Measurements from ENCODE around the gene PRCD.

DNA sequence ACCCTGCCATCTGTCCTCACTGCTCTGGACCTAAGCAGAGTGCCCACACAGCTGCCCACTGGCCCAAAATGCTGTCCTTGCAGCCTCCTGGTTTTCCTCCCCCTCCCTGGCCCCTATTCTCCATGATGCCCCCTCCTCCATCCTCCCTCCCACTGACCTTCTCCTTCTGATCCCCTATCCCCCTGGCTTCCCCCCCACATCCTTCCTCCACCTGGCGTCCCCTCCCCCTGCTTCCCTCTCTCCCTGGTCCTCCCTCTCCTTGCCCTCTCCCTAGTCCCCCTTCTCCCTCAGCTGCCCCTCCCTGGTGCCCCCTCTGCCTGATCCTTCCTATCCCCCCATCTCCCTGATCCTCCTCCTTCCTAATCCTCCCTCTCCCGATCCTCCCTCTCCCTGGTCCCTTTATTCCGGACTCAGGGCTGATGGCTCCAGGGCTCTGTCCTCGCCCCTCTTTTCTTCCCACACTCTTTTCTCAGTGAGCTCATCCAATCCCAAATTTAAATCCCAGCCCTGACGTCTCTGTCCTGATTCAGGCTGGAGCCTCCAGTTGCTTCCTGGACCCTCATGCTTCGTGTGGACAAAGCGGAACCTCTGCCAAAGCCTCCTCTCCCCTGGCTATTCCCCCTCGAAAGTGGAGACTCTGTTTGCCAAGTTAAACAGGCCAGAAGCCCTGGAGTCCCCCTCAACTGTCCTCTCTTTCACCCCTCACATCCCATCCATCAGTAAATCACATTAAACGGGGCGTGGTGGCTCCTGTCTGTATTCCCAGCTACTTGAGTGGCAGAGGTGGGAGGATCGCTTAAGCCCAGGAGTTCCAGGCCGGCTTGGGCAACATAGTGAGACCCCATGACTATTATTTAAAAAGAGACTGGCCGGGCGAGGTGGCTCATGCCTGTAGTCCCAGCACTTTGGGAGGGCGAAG lies 20.5 kb upstream of the PRCD start:
- TF ChIP-seq, protein P1, sequence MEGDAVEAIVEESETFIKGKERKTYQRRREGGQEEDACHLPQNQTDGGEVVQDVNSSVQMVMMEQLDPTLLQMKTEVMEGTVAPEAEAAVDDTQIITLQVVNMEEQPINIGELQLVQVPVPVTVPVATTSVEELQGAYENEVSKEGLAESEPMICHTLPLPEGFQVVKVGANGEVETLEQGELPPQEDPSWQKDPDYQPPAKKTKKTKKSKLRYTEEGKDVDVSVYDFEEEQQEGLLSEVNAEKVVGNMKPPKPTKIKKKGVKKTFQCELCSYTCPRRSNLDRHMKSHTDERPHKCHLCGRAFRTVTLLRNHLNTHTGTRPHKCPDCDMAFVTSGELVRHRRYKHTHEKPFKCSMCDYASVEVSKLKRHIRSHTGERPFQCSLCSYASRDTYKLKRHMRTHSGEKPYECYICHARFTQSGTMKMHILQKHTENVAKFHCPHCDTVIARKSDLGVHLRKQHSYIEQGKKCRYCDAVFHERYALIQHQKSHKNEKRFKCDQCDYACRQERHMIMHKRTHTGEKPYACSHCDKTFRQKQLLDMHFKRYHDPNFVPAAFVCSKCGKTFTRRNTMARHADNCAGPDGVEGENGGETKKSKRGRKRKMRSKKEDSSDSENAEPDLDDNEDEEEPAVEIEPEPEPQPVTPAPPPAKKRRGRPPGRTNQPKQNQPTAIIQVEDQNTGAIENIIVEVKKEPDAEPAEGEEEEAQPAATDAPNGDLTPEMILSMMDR (IDR thresholded peaks at IDR 0.05): no peak
- no peak for TF ChIP-seq POLR2AphosphoS5 (IDR thresholded peaks at IDR 0.05)
